ENCODE data around the gene MAPK11.

The MAPK11 gene

GRCh38 chr22:50314081-50314454 lies 43.9 kb upstream of the MAPK11 start:
- Histone ChIP-seq H3K36me3 (ENCODE audit: control insufficient read depth, insufficient read depth, low read length) (no peaks in the 10 kb centered on the region), H3K27me3 (ENCODE audit: control insufficient read depth, insufficient read depth, low read length, poor library complexity, severe bottlenecking) (no peaks in the 10 kb centered on the region), H3K4me1 (ENCODE audit: control insufficient read depth, insufficient read depth, low read length) (peaks cover 4% of the 10 kb centered on the region), H3K4me3 (ENCODE audit: insufficient read depth, low read depth, low read length) (no peak overlapping the region), H3K27ac (ENCODE audit: insufficient read depth, low read depth, low read length, poor library complexity, severe bottlenecking) (no peak overlapping the region), H3K9me3 (ENCODE audit: control insufficient read depth, low read length) (no peaks in the 10 kb centered on the region)
- WGBS, 2 experiments, result 93 to 94% methylated on average over 14 of the region's 14 CpGs

GRCh38 chr22:50313600-50313999 lies 43.4 kb upstream of the MAPK11 start:
- Histone ChIP-seq H3K27ac (ENCODE audit: insufficient read depth, low read depth, low read length, poor library complexity, severe bottlenecking) (no peak overlapping the region), H3K4me1 (ENCODE audit: control insufficient read depth, insufficient read depth, low read length) (peaks cover 9% of the 10 kb centered on the region), H3K9me3 (ENCODE audit: control insufficient read depth, low read length) (no peaks in the 10 kb centered on the region), H3K36me3 (ENCODE audit: control insufficient read depth, insufficient read depth, low read length) (no peaks in the 10 kb centered on the region), H3K27me3 (ENCODE audit: control insufficient read depth, insufficient read depth, low read length, poor library complexity, severe bottlenecking) (no peaks in the 10 kb centered on the region), H3K4me3 (ENCODE audit: insufficient read depth, low read depth, low read length) (no peak overlapping the region)
- WGBS, 2 experiments, result 89 to 92% methylated on average over 17 of the region's 17 CpGs

GRCh38 chr22:50313021-50313420 lies 42.8 kb upstream of the MAPK11 start:
- H3K27ac ChIP-seq (ENCODE audit: insufficient read depth, low read depth, low read length, poor library complexity, severe bottlenecking), result no peak overlapping the region
- no peaks in the 10 kb centered on the region for H3K9me3 ChIP-seq (ENCODE audit: control insufficient read depth, low read length)
- 88 to 95% methylated on average over 7 of the region's 7 CpGs for WGBS, 2 experiments
- peaks cover 14% of the 10 kb centered on the region for H3K4me1 ChIP-seq (ENCODE audit: control insufficient read depth, insufficient read depth, low read length)
- no peak overlapping the region for H3K4me3 ChIP-seq (ENCODE audit: insufficient read depth, low read depth, low read length)
- H3K27me3 ChIP-seq (ENCODE audit: control insufficient read depth, insufficient read depth, low read length, poor library complexity, severe bottlenecking), result no peaks in the 10 kb centered on the region
- H3K36me3 ChIP-seq (ENCODE audit: control insufficient read depth, insufficient read depth, low read length), result no peaks in the 10 kb centered on the region

DNA sequence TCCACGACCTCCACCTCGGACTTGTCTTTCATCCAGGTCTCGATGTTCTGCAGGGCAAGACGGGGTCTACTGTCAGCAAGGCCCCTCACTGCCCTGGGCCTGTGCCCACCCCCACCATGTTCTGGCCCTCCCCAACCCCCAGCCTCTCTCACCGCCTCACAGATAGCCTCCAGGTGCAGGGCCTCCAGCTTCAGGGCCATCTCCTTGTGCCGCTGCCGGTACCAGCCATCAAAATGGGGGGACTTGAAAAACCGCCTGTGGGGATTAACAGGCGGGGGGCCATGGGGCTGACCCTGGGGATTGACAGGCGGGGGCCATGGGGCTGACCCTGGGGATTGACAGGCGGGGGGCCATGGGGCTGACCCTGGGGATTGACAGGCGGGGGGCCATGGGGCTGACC lies 42.2 kb upstream of the MAPK11 start:
- H3K9me3 ChIP-seq (ENCODE audit: control insufficient read depth, low read length), result no peaks in the 10 kb centered on the region
- H3K4me3 ChIP-seq (ENCODE audit: insufficient read depth, low read depth, low read length), result no peak overlapping the region
- no peak overlapping the region for H3K27ac ChIP-seq (ENCODE audit: insufficient read depth, low read depth, low read length, poor library complexity, severe bottlenecking)
- H3K27me3 ChIP-seq (ENCODE audit: control insufficient read depth, insufficient read depth, low read length, poor library complexity, severe bottlenecking), result no peaks in the 10 kb centered on the region
- 93 to 95% methylated on average over 9 to 10 of the region's 12 CpGs for WGBS, 2 experiments
- no peaks in the 10 kb centered on the region for H3K36me3 ChIP-seq (ENCODE audit: control insufficient read depth, insufficient read depth, low read length)
- peaks cover 16% of the 10 kb centered on the region for H3K4me1 ChIP-seq (ENCODE audit: control insufficient read depth, insufficient read depth, low read length)

DNA sequence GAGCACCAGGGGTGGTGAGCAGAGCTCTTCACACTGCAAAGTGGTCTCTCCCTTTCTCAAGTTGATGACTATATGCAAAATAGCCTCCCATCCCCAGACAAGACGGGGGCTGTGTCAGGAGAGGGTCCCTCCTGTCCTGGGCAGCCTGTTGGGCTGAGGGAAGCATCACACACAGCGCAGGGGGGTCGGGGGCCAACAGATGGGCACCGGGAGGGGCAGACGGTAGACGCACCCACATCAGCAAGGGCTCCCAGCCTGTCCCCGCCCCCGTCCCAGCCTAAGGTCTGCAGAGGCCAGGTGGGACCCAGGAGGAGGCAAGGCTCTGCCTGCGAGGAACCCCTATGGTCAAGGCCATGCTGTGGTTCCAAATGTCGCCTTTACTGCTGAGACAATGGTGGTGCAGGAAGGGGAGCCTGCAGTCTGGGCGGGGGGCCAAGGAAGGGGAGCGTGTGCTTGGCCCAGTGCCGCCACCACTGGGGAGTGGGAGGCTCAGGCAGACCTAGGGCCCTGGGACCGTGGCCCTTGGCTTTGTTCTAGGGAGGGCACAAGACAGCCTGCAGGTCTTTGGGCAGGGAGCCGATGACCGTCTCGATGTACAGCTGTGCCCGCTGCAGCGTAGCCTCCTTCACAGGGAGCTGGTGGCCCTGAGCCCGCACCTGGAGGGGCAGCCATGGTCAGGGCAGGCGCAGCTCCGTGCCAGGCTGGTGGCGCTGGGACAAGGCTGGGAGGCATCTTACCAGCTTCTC lies 41.6 kb upstream of the MAPK11 start:
- H3K27ac ChIP-seq (ENCODE audit: insufficient read depth, low read depth, low read length, poor library complexity, severe bottlenecking), result no peak overlapping the region
- H3K36me3 ChIP-seq (ENCODE audit: control insufficient read depth, insufficient read depth, low read length), result no peaks in the 10 kb centered on the region
- peaks cover 16% of the 10 kb centered on the region for H3K4me1 ChIP-seq (ENCODE audit: control insufficient read depth, insufficient read depth, low read length)
- no peaks in the 10 kb centered on the region for H3K27me3 ChIP-seq (ENCODE audit: control insufficient read depth, insufficient read depth, low read length, poor library complexity, severe bottlenecking)
- WGBS, 2 experiments, result 92 to 93% methylated on average over 23 of the region's 23 CpGs
- H3K9me3 ChIP-seq (ENCODE audit: control insufficient read depth, low read length), result no peaks in the 10 kb centered on the region
- H3K4me3 ChIP-seq (ENCODE audit: insufficient read depth, low read depth, low read length), result no peak overlapping the region

GRCh38 chr22:50310949-50311444 lies 40.8 kb upstream of the MAPK11 start:
- WGBS, 2 experiments, result 92 to 94% methylated on average over 16 of the region's 16 CpGs
- no peaks in the 10 kb centered on the region for H3K27me3 ChIP-seq (ENCODE audit: control insufficient read depth, insufficient read depth, low read length, poor library complexity, severe bottlenecking)
- H3K27ac ChIP-seq (ENCODE audit: insufficient read depth, low read depth, low read length, poor library complexity, severe bottlenecking), result no peak overlapping the region
- no peaks in the 10 kb centered on the region for H3K9me3 ChIP-seq (ENCODE audit: control insufficient read depth, low read length)
- no peaks in the 10 kb centered on the region for H3K36me3 ChIP-seq (ENCODE audit: control insufficient read depth, insufficient read depth, low read length)
- peaks cover 16% of the 10 kb centered on the region for H3K4me1 ChIP-seq (ENCODE audit: control insufficient read depth, insufficient read depth, low read length)
- H3K4me3 ChIP-seq (ENCODE audit: insufficient read depth, low read depth, low read length), result no peak overlapping the region

- Histone ChIP-seq H3K4me3 (ENCODE audit: insufficient read depth, low read depth, low read length) (no peak overlapping the region), H3K36me3 (ENCODE audit: control insufficient read depth, insufficient read depth, low read length) (no peaks in the 10 kb centered on the region), H3K27me3 (ENCODE audit: control insufficient read depth, insufficient read depth, low read length, poor library complexity, severe bottlenecking) (no peaks in the 10 kb centered on the region), H3K4me1 (ENCODE audit: control insufficient read depth, insufficient read depth, low read length) (peaks cover 23% of the 10 kb centered on the region), H3K27ac (ENCODE audit: insufficient read depth, low read depth, low read length, poor library complexity, severe bottlenecking) (no peak overlapping the region), H3K9me3 (ENCODE audit: control insufficient read depth, low read length) (no peaks in the 10 kb centered on the region)
- WGBS, 2 experiments, result 85 to 89% methylated on average over 20 of the region's 21 CpGs
Measured at GRCh38 chr22:50310031-50310722, 40.0 kb upstream of the MAPK11 start.

DNA sequence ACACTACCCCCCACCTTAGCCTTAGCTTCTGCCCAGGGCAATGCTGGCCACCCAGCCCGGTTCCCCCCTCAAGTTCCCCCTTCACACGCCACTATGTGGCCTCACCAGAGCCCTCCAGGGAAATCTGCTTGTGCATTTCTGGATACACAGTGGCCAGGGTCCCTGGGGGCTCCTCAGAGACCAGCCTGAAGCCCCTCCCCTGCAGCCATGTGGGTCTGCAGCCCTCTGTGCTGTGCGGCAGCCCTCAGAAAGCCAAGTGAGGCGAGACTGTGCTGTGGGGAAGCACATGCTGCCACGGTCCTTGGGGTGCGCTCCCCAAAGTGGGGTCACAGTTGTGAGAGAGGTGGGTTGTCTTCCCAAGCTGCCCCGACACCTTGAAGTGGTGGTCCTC lies 39.4 kb upstream of the MAPK11 start:
- 77 to 78% methylated on average over 7 of the region's 7 CpGs for WGBS, 2 experiments
- no peaks in the 10 kb centered on the region for H3K36me3 ChIP-seq (ENCODE audit: control insufficient read depth, insufficient read depth, low read length)
- no peak overlapping the region for H3K27ac ChIP-seq (ENCODE audit: insufficient read depth, low read depth, low read length, poor library complexity, severe bottlenecking)

DNA sequence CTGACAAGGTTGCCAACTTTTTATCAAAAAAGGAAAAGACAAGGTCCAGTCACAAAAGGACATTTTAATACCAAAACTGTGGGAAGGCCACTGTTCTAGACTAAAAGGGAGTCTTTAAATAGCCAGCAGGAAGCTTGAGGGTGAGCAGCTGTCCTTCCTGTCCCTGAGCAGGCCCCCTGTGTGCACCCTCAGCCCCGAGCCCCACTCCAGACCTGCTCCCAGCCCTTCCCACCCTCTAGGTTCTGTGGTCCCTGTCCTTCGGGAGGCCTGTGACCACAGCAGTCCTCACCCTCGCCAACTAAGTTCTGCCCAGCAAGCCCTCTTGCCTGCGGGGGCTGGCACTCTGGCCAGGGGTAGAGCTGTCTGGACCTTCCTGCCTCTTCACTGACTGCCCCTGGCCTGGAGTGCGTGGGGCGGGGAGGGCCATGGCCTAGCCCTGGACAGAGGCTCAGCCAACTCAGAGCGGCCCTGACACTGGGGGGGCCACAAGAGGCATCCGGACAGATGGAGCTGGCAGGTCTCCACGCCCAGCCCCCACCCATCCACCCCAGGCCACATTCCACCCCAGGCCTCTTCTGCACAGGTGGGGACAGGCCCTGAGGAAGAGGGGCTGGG lies 38.9 kb upstream of the MAPK11 start:
- Histone ChIP-seq H3K27me3 (ENCODE audit: control insufficient read depth, insufficient read depth, low read length, poor library complexity, severe bottlenecking) (no peaks in the 10 kb centered on the region), H3K27ac (ENCODE audit: insufficient read depth, low read depth, low read length, poor library complexity, severe bottlenecking) (peak overlapping the region; percentile 77), H3K4me1 (ENCODE audit: control insufficient read depth, insufficient read depth, low read length) (peaks cover 32% of the 10 kb centered on the region), H3K4me3 (ENCODE audit: insufficient read depth, low read depth, low read length) (no peak overlapping the region), H3K9me3 (ENCODE audit: control insufficient read depth, low read length) (no peaks in the 10 kb centered on the region), H3K36me3 (ENCODE audit: control insufficient read depth, insufficient read depth, low read length) (no peaks in the 10 kb centered on the region)
- 81 to 85% methylated on average over 9 of the region's 9 CpGs for WGBS, 2 experiments

More for the DNA sequence above, 39.4 kb upstream of the MAPK11 start:
- H3K9me3 ChIP-seq (ENCODE audit: control insufficient read depth, low read length), result no peaks in the 10 kb centered on the region
- H3K4me1 ChIP-seq (ENCODE audit: control insufficient read depth, insufficient read depth, low read length), result peaks cover 28% of the 10 kb centered on the region
- H3K4me3 ChIP-seq (ENCODE audit: insufficient read depth, low read depth, low read length), result no peak overlapping the region
- no peaks in the 10 kb centered on the region for H3K27me3 ChIP-seq (ENCODE audit: control insufficient read depth, insufficient read depth, low read length, poor library complexity, severe bottlenecking)

DNA sequence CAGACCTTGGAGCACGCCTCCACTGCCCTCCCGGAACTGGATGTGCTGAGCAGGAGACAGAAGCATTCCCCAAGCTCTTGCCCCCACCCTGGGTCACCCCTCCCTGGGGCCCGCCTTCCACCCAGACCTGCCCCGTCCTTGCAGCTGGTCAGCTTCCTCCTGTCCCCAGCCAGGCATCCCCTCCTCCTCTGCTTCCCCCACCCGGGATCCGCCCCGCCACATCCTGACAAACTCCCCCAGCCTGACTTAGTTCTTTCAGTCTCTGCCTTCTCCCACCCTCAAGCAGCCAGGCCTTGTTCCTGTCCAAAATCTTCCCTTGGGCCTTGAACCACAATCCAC lies 38.4 kb upstream of the MAPK11 start:
- 56 to 61% methylated on average over 7 of the region's 7 CpGs for WGBS, 2 experiments
- Histone ChIP-seq H3K27ac (ENCODE audit: insufficient read depth, low read depth, low read length, poor library complexity, severe bottlenecking) (peak overlapping the region; percentile 77), H3K36me3 (ENCODE audit: control insufficient read depth, insufficient read depth, low read length) (no peaks in the 10 kb centered on the region)

More for the DNA sequence above, 38.4 kb upstream of the MAPK11 start:
- Histone ChIP-seq H3K4me3 (ENCODE audit: insufficient read depth, low read depth, low read length) (no peak overlapping the region), H3K4me1 (ENCODE audit: control insufficient read depth, insufficient read depth, low read length) (peaks cover 38% of the 10 kb centered on the region), H3K27me3 (ENCODE audit: control insufficient read depth, insufficient read depth, low read length, poor library complexity, severe bottlenecking) (no peaks in the 10 kb centered on the region), H3K9me3 (ENCODE audit: control insufficient read depth, low read length) (no peaks in the 10 kb centered on the region)
